GM21390 (cell line): Measurements from ENCODE around the gene NCAM1.
"Not testable (repeated sequence)": the region's sequence is repeated elsewhere in the genome, so short reads cannot be mapped to it uniquely, and the experiment has no call there.

Experiments
- ATAC-seq: cut with Tn5 transposase; IDR thresholded peaks from one replicate; pipeline ENCODE4 v1.9.1; 2021; ENCODE audit not compliant: unreplicated experiment

Gene NCAM1

DNA sequence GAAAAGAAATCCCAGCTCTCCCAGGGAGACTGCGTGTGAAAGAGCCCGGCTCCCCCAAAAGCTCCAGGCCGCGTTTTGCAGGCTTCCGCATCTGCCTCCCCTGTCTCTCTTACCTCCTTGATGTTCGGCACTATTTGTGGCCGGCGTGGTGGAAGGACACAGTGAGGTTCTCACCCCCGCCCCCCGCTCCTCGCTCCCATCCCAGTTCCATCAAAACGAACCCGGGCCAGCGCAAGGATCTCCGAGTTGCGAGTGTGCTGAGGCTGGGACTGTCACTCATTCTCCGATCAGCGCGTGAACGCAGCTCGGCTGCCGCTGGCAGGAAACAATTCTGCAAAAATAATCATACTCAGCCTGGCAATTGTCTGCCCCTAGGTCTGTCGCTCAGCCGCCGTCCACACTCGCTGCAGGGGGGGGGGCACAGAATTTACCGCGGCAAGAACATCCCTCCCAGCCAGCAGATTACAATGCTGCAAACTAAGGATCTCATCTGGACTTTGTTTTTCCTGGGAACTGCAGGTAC lies at the start of gene NCAM1:
TSS of gene NCAM1 (plus strand) at position 275 of the 523 bp plus-strand sequence.
- no peak for ATAC-seq

- no peak for ATAC-seq
Measured at GRCh38 chr11:112922606-112923005, 38.6 kb upstream of the NCAM1 start.

DNA sequence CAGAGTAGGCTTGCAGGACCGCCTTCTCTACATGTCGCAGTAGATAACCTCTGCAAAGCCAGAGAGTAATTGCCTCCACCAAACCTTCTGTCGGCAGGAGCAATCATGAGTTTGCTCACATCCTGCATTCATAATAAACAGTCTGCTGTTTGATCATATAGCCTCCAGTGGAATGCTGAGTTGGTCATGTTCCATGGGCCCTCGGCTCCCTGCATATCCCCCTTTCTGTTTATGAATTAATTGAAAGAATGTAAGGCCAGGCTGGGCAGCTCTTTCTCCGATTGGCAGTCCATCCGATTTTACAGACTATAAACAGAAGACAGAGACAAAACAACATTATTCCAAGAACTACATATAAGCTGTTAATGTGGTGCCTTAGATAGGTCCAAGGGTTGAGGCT lies 36.4 kb upstream of the NCAM1 start:
- ATAC-seq = not testable (repeated sequence)

DNA sequence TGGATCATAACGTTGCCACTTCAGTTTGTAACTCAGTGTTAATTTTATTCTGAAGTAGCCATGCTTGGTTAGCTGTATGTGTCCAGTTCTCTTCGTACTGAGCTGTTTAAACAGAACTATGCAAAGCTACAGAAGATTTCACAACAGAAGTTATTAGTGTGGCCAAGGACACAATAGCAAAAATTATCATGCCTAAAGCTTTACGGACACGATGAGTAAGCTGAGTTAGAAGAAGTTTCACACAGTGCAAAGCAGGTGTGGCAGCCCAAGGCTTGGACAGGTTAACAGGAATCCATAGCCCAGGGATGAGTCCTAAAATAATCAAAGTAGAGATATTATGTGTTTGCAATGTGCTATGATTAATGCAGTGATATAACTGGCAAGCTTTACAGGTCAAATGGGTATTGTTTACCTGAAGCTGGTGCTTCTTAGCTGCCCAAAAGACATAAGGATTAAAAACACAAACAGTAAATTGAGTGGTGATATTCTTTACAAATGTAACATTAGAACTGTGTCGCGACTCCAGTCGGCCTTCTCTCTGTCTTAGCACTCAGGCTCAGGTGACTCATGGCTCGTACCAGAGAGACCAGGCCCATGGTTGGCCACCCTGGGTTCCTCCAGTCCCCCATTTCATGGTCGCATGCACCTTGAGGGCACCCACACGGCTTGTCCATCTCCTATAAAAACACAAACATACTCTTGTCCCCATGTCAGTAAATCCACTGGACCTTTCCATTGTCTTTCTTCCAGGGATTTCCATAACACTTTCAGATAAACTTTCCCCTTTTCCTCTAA lies 35.5 kb upstream of the NCAM1 start:
- ATAC-seq = no peak

- no peak for ATAC-seq
Measured at GRCh38 chr11:112928136-112928535, 33.1 kb upstream of the NCAM1 start.

- ATAC-seq = no peak
Measured at GRCh38 chr11:112929432-112929831, 31.8 kb upstream of the NCAM1 start.

DNA sequence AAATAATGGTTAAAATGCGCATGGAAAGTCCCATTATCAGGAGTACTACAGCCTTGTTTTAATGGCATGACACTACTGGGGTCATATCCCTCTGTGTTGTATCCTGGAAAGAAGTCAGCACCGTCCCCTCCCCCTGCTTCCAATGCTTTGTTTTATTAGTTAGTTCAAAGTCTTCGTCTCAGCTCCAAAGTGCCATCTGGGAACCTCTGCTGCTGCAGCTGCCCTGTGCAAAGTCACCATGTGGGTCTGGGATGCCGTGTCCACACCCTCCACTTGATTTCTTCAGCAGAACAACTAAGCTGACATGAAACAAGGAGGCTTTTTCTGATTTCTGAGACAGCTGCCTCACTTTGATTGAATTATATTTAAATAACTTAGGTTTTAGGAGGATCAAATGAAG lies 29.5 kb upstream of the NCAM1 start:
- ATAC-seq = no peak

- no peak for ATAC-seq
Measured at GRCh38 chr11:112932593-112932992, 28.6 kb upstream of the NCAM1 start.

- ATAC-seq = no peak
Measured at GRCh38 chr11:112933970-112934369, 27.2 kb upstream of the NCAM1 start.

DNA sequence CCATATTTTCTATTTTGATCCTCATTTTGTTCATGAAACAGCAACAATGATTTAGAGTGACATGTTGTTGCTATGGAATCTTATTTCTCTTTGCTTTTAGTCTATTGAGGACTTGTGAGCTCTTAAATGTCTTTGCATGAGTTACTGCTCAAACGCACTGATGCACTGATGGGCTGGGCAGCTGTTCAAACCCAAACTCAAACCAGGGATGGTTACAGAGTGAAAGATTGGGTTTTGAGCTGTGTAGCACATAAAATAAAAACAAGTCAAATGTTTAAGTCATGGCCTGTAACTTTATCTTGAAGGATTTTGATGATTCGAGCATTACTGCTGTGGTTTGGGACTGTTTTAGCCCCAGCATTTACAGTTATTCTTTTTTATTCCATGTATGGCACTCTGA lies 20.1 kb upstream of the NCAM1 start:
- ATAC-seq = no peak

- no peak for ATAC-seq
Measured at GRCh38 chr11:112942966-112943643, 18.1 kb upstream of the NCAM1 start.

- ATAC-seq = no peak
Measured at GRCh38 chr11:112946866-112947265, 14.4 kb upstream of the NCAM1 start.

GRCh38 chr11:112949781-112950575 lies 11.2 kb upstream of the NCAM1 start:
- ATAC-seq = no peak

- no peak for ATAC-seq
Measured at GRCh38 chr11:112958670-112959069, 2.5 kb upstream of the NCAM1 start.

GRCh38 chr11:112961751-112962578 lies 745 bp downstream of the NCAM1 start:
- no peak for ATAC-seq

DNA sequence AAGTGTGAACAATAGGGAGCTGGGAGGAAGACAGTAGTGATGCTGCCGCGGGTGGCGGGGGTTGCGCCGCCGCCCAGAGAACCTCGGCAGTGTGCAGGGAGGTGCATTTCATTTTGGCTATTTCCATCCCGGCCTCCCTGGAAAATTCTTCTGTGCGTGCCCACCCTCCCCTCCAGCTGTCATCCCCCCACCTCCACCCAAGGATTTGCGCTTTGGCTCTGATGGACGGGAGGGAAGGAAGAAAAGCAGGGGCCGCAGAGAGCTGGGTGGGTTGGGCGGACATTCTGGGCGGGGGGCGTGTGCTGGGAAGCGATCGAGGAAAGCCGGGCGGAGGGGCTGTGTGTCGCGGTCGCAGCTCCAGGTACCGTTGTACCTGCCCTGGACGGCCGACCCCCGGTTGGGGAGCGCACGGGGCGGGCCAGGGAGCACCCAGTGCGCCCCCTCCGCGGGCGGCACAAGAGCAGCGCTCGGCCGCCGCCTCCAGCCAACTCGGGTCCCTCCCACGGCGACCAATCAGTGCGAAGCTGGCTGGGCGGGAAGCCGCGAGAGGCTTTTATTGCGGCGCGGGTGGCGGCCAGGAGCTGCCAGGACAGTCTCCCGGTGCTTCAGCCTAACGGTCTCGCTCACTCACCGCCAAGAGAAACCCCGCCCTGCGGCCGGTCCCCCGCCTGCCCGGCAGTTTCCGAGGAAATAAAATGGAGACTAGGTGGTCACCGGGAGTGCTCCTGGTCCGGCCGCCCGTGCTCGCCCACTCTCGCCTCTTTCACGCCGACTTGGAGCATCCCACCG lies 1.6 kb downstream of the NCAM1 start:
- no peak for ATAC-seq

DNA sequence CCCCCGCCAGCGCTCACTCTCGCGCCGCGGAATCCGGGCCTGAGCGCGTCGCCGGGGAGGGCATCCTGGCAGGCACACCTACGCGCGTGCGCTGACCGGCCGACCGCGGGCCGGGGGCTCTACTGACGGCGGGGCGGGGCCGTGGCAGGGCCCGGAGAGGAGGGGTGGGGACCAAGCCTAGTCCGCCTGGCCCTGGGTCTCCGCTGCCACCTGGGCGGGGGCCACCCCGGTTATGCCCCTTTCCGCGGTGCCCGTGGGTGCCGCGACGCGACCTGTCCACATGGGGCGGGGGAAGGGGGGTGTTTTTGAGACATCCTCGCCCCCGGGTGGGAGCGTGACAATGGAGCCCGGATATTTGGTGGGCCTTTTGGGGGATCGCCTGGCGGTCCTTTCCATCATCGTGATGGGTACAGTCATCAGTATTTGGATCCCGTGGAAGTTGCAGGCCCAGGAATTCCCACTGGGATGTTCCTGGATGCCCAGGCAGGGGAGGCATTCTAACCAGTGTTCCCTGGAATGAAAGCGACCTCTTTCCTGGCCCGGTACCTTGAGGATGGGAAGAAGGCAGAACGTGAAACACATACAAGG lies 2.2 kb downstream of the NCAM1 start:
- ATAC-seq = no peak

DNA sequence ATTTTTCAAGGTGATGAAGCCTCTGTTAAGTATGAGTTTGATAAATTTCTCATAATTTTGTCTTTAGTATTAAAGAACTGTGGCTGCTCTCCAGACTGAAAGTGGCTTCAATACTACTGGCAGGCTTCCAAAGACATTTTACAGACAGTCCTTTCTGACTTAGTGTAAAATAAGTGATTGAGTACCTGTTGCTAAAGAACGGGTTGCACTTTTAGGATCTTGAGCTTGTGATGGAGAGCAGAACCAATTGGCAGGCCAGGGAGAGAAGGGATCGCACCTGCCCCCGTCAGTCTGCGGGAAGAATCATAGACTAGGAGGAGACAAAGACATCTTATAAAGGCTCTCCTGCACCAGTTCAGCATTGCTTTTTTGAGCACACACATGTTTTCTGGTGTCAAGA lies 4.4 kb downstream of the NCAM1 start:
- ATAC-seq = no peak

DNA sequence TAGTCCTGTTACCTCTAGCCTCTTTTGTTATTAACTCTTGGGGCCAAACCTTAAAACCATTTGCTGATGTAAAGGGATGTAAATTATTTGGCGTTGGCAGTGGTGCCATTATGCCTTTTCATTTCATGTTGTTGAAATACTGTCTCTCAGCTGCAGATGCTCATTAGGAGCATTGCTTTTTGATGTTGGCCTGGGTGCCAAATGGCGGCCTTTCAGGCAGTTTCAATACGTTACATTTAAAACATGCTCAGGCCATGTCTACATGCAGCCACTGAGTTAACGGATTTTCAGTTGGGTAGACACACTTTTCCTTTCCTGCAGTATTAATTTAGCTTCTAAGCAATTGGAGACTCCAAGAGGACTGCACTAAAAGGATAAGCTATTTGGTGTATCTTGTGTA lies 5.3 kb downstream of the NCAM1 start:
- ATAC-seq = no peak
